ENCODE results near the gene C12orf57. TPM values are rescaled to one million over a fixed set of nuclear protein-coding genes. Genes with fewer than 3 reads are reported as not detected.

C12orf57 gene
- total and polyA plus RNA-seq, 2 of the 13 experiments (the other 11 are each of a cell fraction or from before 2014, with no cell fraction given), result 84.0 to 287 TPM

- no peak for TF ChIP-seq ZNF709 (CRISPR knock-in tag; IDR thresholded peaks at IDR 0.05)
- TF ChIP-seq PHB2 (IDR thresholded peaks at IDR 0.05; ENCODE audit: partially characterized antibody), result no peak
- TF ChIP-seq DNMT1 (CRISPR knock-in tag; IDR thresholded peaks at IDR 0.05), result no peak
- no peak for TF ChIP-seq ARID2 (CRISPR knock-in tag; IDR thresholded peaks at IDR 0.05; ENCODE audit: borderline replicate concordance)
- TF ChIP-seq YEATS2 (CRISPR knock-in tag; IDR thresholded peaks at IDR 0.05; ENCODE audit: borderline replicate concordance), result no peak
- TF ChIP-seq CBFB (CRISPR knock-in tag; IDR thresholded peaks at IDR 0.05), result 0 out of 2 replicates have a peak, but pooled peaks have one; percentile 7
- TF ChIP-seq HNF1A (IDR thresholded peaks at IDR 0.05; ENCODE audit: low read depth), result no peak
- no peak for TF ChIP-seq HNF1A (CRISPR knock-in tag; IDR thresholded peaks at IDR 0.05; ENCODE audit: borderline replicate concordance)
- no peak for TF ChIP-seq ZBTB20 (CRISPR knock-in tag; IDR thresholded peaks at IDR 0.05; ENCODE audit: borderline replicate concordance, low read depth)
- TF ChIP-seq KLF9 (CRISPR knock-in tag; IDR thresholded peaks at IDR 0.05; ENCODE audit: low read depth), result no peak
- TF ChIP-seq ZNF703 (CRISPR knock-in tag; IDR thresholded peaks at IDR 0.05; ENCODE audit: borderline replicate concordance), result no peak
- TF ChIP-seq HDAC2 (CRISPR knock-in tag; IDR thresholded peaks at IDR 0.05), result no peak
- no peak for TF ChIP-seq AKAP8 (CRISPR knock-in tag; IDR thresholded peaks at IDR 0.05)
- TF ChIP-seq ZNF781 (CRISPR knock-in tag; IDR thresholded peaks at IDR 0.05; ENCODE audit: borderline replicate concordance, not compliant biosample characterization), result peak; percentile 78
- TF ChIP-seq ZFYVE20 (CRISPR knock-in tag; IDR thresholded peaks at IDR 0.05; ENCODE audit: borderline replicate concordance, low read depth), result no peak
- TF ChIP-seq YEATS4 (CRISPR knock-in tag; IDR thresholded peaks at IDR 0.05; ENCODE audit: borderline replicate concordance), result no peak
- TF ChIP-seq ZNF589 (CRISPR knock-in tag; conservative IDR thresholded peaks at IDR 0.05), result no peak
- 0 out of 2 replicates have a peak, but pooled peaks have one; percentile 17 for TF ChIP-seq HOXA3 (CRISPR knock-in tag; IDR thresholded peaks at IDR 0.05)
- no peak for TF ChIP-seq ZSCAN12 (CRISPR knock-in tag; IDR thresholded peaks at IDR 0.05)
- TF ChIP-seq NR2F6 (IDR thresholded peaks at IDR 0.05), result no peak; the same call in 1 of the 2 replicates
- no peak for TF ChIP-seq NR2F6 (CRISPR knock-in tag; IDR thresholded peaks at IDR 0.05)
- TF ChIP-seq IRF2 (CRISPR knock-in tag; IDR thresholded peaks at IDR 0.05), result no peak
- no peak for TF ChIP-seq ZNF562 (CRISPR knock-in tag; IDR thresholded peaks at IDR 0.05; ENCODE audit: borderline replicate concordance)
- TF ChIP-seq KDM4B (CRISPR knock-in tag; IDR thresholded peaks at IDR 0.05), result no peak; the same call in 1 of the 2 replicates
- TF ChIP-seq ZC3H4 (CRISPR knock-in tag; IDR thresholded peaks at IDR 0.05; ENCODE audit: borderline replicate concordance), result peak; percentile 89; the same call in 1 of the 2 replicates
- no peak for TF ChIP-seq ZSCAN30 (CRISPR knock-in tag; IDR thresholded peaks at IDR 0.05)
- TF ChIP-seq MYPOP (CRISPR knock-in tag; IDR thresholded peaks at IDR 0.05), result 0 out of 2 replicates have a peak, but pooled peaks have one; percentile 42
Observed at GRCh38 chr12:6962285-6963015, 18.6 kb downstream of the C12orf57 start (continued).
